NCI-H510A (cell line): ENCODE measurements around the gene ATP6V0E1.
A peak's percentile ranks its signal among the peaks of the same experiment; 100 is the strongest.

Experiments used
- DNase-seq: peaks from one replicate; lab custom pipeline; 2025; lab: John Stamatoyannopoulos, UW

ATP6V0E1 gene

DNA sequence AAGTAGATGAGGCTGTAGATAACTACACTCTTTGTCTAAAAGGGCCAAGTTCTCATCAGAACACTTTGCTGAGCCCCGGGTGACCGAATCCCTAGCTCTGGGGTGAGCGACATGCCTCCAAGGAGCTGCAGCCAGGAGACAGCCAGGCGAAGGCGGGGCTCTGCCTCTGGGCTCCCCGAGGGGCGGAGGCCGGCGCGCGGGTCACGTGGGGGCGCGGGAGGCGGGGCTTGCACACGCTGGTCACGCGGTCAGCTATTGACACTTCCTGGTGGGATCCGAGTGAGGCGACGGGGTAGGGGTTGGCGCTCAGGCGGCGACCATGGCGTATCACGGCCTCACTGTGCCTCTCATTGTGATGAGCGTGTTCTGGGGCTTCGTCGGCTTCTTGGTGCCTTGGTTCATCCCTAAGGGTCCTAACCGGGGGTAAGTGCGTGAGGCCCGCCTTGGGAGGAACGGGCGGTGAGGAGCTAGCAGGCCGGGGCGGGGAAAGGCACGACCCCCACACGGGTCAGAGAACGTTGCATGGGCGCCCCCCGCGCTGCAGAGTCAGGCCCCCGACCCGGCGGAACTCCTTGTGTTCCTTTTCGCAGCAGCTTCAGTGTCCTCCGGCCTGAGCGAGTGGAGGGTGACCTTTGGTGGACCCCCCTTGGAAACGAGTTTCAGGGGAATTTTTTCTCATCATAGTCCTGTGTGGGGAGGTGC, at the start of gene ATP6V0E1:
Gene ATP6V0E1, plus strand, starts transcription at position 230 of the 702 bp plus-strand sequence. Its CDS starts 90 bp downstream, at position 320.
- peak; percentile 70 for DNase-seq

DNA sequence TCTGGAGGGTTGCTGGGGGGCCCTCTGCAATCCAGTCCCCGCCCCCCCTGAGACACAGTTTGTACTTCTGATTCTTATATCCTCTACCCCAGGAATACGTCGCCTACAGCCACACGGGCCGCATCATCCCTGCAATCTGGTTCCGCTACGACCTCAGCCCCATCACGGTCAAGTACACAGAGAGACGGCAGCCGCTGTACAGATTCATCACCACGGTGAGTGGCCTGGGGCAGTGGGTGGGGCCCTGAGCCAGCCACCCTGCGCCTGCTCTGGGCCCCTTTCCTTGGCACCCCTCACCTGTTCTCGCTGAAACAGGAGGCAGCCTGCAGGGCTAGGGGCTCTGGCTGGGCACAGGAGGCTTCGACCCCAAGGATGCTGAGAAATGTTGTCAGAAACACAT, 48.5 kb upstream of the ATP6V0E1 start:
- no peak for DNase-seq

DNA sequence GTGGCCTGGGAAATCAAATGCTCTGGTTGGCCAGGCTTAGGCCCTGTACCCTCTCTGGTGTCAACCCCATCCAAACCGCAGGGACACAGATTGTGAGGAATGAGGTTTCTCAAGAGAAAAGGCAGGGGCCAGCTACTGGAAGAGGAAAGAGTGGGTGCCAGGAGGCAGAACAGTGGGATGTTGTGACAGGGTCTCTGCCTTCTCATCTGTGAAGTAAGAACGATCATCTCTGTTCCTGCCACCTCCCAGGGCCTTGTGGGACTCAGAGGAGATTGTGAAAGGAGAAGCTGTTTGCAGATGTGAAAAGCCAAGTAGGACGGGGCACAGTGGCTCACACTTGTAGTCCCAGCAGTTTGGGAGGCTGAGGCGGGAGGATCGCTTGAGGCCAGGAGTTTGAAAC, 47.2 kb upstream of the ATP6V0E1 start:
- DNase-seq, result no peak

GRCh38 chr5:172939071-172939470, 44.5 kb upstream of the ATP6V0E1 start:
- DNase-seq, result no peak

GRCh38 chr5:172939611-172940267, 43.8 kb upstream of the ATP6V0E1 start:
- peak; percentile 37 for DNase-seq

DNA sequence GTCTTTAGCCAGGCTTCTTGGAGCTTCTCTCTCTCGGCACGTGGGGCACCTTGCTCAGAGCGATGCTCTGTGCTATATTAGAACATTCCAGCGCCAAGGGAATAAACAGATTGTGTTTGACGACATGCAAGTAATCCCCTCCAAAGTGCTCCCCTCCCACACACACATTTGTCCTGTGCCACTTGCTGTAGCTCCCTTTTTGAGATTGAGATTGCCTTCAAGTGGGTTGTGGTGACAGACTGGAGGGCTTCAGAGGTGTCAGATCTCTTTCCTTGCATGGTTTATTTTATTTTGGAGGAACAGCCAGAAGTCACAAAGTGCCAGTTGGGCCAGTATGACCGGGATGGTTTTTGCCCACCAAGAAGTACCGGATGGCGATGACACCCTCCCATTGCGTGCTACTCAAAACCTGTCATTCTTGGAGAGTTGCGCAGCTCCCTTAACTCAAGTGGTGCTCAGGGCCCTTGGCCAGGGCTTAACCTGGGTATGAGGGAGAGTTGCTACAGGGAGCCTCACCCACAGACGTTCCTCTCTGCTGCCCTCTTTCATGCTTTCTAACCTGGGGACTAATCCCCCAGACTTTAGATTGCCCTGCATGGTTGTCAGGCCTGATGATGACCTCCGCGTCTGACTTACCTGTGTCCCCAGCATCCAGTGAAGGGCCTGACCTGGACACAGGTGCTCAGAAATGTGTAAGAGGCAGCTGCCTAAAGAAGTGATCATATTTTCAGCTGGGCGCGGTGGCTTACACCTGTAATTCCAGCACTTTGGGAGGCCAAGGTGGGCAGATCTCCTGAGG, 43.1 kb upstream of the ATP6V0E1 start:
- DNase-seq, result no peak

- DNase-seq, result no peak
These were observed 42.5 kb upstream of the ATP6V0E1 start for GRCh38 chr5:172941067-172941516.

DNA sequence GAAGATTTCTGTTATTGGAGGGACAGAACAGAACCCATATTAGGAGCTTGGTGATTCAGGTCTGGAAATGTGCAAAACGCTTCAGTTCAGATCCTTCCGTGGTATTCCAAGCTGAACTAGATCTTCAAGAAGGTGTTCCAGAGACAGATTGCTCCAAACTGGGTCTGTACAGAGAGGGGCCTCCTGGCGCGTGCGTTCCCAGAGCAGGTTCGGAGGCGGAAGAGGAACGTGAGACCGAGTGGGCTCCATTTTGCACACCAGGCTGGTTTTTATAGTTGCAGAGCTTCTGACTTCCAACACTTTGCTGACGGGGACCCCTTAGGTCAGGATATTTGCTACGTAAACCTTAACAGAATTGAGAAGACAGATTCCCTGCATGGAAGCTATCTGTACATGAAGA, 41.0 kb upstream of the ATP6V0E1 start:
- DNase-seq, result no peak

GRCh38 chr5:172943283-172943841, 40.2 kb upstream of the ATP6V0E1 start:
- DNase-seq, result no peak

DNA sequence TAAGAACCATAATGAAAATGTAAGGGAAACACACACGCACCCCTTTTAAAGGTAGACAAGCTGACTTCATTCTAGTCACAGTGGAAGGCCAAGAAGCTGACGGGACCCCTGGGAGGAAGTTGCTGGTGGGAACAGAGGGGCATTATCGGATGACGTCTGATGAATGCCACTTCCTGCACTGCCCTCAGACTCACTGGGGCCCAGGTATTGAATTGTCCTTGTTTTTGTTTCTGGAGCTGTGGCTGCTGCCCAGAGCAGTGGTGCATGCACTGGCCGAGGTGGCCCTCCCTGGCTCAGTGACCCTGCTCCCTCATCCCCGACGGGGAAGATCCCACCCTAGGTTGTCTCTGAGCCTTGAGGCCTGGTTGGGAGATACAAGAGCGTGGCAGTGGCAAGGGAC, 39.7 kb upstream of the ATP6V0E1 start:
- DNase-seq, result no peak

DNA sequence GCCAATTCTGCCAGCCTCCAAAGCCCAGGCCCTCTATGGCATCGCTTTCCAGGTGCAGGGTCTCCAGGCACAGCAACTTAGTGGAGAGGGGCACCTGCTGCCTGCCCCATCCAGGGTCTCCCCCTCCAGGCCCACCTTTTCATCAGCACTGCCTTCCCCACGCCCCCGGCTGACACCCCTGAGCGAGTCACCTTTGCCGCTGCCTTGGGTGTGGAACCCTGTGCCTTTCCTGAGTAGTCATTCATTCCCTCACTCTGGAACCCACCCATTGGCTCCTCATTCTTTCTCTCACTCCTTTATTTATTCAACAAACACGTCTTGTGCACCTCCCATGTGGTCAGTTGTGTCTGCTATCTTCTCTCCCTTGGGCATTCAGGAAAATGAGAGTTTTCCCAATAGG, 38.8 kb upstream of the ATP6V0E1 start:
- no peak for DNase-seq

- DNase-seq, result no peak
These were observed 38.4 kb upstream of the ATP6V0E1 start for GRCh38 chr5:172945151-172945550.

DNA sequence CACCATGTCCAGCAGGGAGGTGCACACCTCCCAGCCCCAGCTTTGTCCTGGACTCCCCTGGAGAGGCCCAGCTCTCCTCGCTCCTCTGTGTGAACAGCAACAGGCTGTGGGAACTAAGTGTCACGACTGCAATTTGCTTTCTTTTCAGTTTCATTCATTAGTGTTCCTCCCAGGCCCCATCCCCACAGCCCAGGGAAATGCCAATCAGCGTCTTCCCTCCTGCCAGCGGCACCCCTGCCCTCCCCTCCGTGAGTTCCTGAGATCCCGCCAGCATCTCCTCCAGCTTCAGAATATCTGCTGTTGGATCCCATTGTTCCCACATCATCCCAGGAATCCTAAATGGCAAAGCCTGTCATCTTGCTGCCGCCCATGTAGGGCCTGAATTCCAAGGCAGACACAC, 37.4 kb upstream of the ATP6V0E1 start:
- no peak for DNase-seq

DNA sequence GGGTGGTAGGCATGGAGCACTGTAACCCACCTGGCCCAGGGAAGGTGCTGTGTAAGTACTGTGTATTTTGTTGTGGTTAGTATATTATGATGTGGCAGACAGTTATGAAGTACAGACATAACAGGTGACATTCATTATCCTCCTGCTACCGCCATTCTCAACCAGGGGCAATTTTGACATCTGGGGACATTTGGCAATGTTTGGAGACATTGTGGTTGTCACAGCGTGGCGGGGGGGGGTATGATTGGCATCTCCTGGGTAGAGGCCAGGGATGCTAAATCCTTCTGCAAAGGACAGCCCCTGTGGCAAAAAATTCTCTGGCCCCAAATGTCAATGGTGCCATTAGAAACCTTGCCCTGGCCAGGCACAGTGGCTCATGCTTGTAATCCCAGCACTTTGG, 34.1 kb upstream of the ATP6V0E1 start:
- no peak for DNase-seq

GRCh38 chr5:172950176-172950965, 33.2 kb upstream of the ATP6V0E1 start:
- DNase-seq, result no peak

DNA sequence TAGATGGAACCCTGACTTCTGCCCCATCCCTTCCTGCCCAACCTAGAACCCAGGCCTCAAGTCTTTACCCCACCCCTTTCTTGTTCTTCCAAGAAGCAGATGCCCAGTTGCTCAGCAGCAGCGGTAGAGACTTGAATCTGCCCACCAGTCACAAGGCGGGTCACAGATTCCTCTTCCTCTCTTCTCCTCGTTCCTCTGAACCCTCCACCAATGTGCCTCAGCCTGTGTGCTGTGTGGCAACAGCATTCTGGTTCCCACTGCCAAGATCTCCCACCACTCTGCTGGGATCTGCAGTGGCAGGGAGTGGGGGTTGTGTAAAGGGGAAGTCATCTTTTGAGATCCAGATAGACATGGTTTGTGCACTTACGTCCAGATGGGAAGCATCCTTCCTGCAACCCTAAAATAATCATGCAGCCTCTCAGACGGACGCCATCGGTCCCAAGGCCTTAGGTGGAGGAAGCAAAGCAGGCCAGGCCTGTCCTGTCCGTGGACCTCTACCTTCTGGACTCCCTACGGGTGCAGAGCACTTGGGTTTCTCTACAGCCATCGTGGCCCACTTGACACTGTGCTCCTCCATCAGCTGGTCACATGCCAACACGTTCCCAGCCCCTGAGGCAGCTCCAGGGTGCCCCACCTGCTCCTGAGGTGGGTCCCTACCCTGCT, 32.1 kb upstream of the ATP6V0E1 start:
- DNase-seq, result no peak

GRCh38 chr5:172952034-172952511, 31.5 kb upstream of the ATP6V0E1 start:
- no peak for DNase-seq

GRCh38 chr5:172953776-172954675, 29.5 kb upstream of the ATP6V0E1 start:
- DNase-seq, result no peak

DNA sequence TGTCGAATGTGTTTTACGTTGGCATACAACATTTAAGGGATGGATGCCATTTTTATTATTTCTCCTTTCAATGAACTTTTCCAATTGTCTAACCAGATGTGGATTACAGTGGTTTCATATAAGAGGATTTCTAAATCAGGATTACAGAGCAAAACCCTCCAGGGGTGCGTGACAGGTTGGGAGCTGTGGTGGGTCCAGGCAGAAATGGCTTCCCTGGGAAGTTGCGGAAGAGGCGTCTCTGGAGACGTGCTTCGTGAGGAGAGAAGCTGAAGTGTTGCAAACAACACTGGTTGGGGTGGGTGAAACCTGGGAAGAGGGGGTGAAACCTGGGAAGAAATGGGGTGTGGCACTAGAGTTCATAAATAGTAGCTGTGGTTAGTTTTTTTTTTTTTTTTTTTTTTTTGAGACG, 28.8 kb upstream of the ATP6V0E1 start:
- no peak for DNase-seq

GRCh38 chr5:172956228-172956627, 27.3 kb upstream of the ATP6V0E1 start:
- no peak for DNase-seq
